GM10266 (cell line): Measurements from ENCODE around the gene TMEM41A.

Experiments
- DNase-seq: peaks from one replicate; pipeline ENCODE4 v3.0.0; 2012; ENCODE audit errors: extremely low spot score
- TF ChIP-seq, protein P1 (sequence below): IDR thresholded peaks from 2 replicates; pipeline ENCODE4 v1.5.1; 2012; ENCODE audit warnings: mild to moderate bottlenecking, low read depth; ENCODE audit not compliant: control insufficient read depth, insufficient read depth; ENCODE audit errors: missing control alignments

TMEM41A gene

DNA sequence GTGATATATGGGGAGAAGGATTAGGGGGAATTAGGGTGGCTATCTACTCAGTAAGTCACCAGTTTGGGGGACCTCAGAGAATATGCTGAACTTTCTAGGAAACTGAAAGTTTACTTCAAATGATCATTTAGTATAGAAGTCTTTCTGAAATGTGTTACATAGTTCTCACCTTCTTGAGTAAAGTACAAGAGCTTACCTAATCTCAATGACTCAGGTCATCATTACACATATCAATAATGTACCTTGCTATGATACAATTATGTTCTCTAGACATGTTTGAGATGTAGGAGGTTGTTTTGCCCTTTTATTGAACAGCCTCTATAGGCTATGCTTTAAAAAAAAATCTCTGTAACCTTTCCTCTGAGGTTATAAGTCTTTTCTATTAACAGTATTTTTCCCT is 50.7 kb downstream of the TMEM41A start:
- TF ChIP-seq, protein P1, sequence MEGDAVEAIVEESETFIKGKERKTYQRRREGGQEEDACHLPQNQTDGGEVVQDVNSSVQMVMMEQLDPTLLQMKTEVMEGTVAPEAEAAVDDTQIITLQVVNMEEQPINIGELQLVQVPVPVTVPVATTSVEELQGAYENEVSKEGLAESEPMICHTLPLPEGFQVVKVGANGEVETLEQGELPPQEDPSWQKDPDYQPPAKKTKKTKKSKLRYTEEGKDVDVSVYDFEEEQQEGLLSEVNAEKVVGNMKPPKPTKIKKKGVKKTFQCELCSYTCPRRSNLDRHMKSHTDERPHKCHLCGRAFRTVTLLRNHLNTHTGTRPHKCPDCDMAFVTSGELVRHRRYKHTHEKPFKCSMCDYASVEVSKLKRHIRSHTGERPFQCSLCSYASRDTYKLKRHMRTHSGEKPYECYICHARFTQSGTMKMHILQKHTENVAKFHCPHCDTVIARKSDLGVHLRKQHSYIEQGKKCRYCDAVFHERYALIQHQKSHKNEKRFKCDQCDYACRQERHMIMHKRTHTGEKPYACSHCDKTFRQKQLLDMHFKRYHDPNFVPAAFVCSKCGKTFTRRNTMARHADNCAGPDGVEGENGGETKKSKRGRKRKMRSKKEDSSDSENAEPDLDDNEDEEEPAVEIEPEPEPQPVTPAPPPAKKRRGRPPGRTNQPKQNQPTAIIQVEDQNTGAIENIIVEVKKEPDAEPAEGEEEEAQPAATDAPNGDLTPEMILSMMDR, result no peak
- DNase-seq, result no peak

DNA sequence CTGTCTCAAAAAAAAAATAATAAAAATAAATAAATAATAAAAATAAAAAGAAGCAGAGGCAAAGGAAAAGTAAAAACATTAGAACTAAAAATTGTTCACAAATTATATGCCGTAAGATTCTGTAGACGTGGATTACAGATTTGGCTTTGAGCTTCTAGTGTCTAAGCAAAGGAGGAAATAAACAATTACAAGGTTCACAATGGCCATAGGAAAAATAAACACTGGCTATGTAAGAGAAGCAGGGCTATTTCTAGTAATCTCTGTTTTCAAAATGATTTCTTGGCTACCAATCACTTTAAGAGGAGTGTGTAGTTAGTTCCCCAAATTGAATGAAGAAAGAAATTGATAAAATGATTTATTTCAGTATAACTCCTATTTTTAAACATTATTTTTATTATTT is 54.5 kb downstream of the TMEM41A start:
- no peak for DNase-seq
- TF ChIP-seq, protein P1, result no peak

GRCh38 chr3:185442031-185442430 is 56.8 kb downstream of the TMEM41A start:
- TF ChIP-seq, protein P1, result no peak
- no peak for DNase-seq

GRCh38 chr3:185439745-185440466 is 58.9 kb downstream of the TMEM41A start:
- no peak for DNase-seq
- TF ChIP-seq, protein P1, result no peak
